Measurements from ENCODE around the gene PROZ. TPM values are rescaled to one million over a fixed set of nuclear protein-coding genes. Genes with fewer than 3 reads are reported as not detected.
A peak's percentile ranks its signal among the peaks of the same experiment; 100 is the strongest.

The PROZ gene
- total RNA-seq, 1 donor from 2014 or later, result not detected

GRCh38 chr13:113112893-113113845 is 45.3 kb upstream of the PROZ start:
- intact Hi-C loops (cut with micrococcal nuclease), result no loop called here
- TF ChIP-seq, protein P1, sequence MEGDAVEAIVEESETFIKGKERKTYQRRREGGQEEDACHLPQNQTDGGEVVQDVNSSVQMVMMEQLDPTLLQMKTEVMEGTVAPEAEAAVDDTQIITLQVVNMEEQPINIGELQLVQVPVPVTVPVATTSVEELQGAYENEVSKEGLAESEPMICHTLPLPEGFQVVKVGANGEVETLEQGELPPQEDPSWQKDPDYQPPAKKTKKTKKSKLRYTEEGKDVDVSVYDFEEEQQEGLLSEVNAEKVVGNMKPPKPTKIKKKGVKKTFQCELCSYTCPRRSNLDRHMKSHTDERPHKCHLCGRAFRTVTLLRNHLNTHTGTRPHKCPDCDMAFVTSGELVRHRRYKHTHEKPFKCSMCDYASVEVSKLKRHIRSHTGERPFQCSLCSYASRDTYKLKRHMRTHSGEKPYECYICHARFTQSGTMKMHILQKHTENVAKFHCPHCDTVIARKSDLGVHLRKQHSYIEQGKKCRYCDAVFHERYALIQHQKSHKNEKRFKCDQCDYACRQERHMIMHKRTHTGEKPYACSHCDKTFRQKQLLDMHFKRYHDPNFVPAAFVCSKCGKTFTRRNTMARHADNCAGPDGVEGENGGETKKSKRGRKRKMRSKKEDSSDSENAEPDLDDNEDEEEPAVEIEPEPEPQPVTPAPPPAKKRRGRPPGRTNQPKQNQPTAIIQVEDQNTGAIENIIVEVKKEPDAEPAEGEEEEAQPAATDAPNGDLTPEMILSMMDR (IDR thresholded peaks at IDR 0.05), result no peak
- ATAC-seq (ENCODE audit: low read depth), result no peak
- Mint-ChIP-seq H3K36me3 (ENCODE audit: low read depth) (no peaks in the 10 kb centered on the region), H3K4me1 (no peaks in the 10 kb centered on the region), H3K27ac (no peak overlapping the region), H3K4me3 (no peak overlapping the region), H3K9me3 (no peaks in the 10 kb centered on the region), H3K27me3 (peaks cover 20% of the 10 kb centered on the region)
- CTCF ChIA-PET, result no interaction called here
- DNase-seq, result no peak
- POLR2A ChIA-PET, result no interaction called here

- POLR2A ChIA-PET, result no interaction called here
Measured at GRCh38 chr13:113113846-113114271, 44.6 kb upstream of the PROZ start.

DNA sequence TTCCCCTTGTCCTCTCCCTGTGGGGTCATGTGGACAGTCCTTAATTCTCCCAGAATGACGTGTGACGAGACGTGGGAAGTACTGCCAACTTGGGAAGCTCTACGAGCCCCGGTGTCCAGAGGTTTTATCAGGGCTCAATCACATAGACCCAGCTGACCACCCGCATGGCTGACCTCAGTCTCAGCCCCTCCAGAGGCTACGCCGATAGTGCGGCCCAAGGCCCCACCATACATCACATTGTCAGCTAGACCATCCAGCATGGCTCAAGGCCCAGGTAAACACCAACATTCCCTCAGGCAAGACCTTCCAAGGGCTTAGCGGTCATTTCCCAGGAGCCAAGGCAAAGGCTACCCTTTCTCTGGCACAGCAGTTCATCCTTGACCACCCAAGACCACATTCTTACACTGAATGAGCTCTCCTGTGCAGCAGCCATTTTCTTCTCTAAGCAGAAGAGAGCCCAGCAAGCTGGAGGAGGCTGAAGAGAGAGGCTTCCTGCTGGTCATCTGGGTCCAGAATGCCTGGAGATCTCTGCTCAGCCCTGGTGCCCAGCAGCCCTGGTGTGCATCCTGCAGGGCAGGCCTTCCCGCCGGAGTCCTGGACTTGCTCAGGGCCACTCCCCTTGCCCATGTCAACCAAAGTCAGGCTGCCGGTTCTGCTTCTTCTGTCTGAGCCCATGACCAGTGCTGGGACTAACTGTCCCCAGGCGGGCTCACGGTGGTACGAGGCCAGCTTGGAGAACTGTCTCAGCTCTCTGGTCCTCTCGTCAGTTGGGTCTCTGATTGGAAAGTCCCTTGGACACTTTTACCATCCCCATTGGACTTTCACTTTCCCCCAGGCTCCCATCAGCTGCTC is 43.7 kb upstream of the PROZ start:
- ChIA-PET CTCF (no interaction called here), POLR2A (no interaction called here)
- H3K36me3 Mint-ChIP-seq (ENCODE audit: low read depth), result no peaks in the 10 kb centered on the region
- intact Hi-C loops (cut with micrococcal nuclease), result no loop called here
- DNase-seq, result peak; percentile 2
- no peaks in the 10 kb centered on the region for H3K9me3 Mint-ChIP-seq
- ATAC-seq (ENCODE audit: low read depth), result no peak
- H3K27ac Mint-ChIP-seq, result no peak overlapping the region
- H3K4me1 Mint-ChIP-seq, result no peaks in the 10 kb centered on the region
- TF ChIP-seq, protein P1 (IDR thresholded peaks at IDR 0.05), result no peak
- no peak overlapping the region for H3K4me3 Mint-ChIP-seq
- peaks cover 17% of the 10 kb centered on the region for H3K27me3 Mint-ChIP-seq

More at GRCh38 chr13:113113846-113114271, 44.6 kb upstream of the PROZ start:
- Mint-ChIP-seq H3K9me3 (no peaks in the 10 kb centered on the region), H3K27me3 (peaks cover 20% of the 10 kb centered on the region), H3K4me3 (no peak overlapping the region), H3K36me3 (ENCODE audit: low read depth) (no peaks in the 10 kb centered on the region), H3K4me1 (no peaks in the 10 kb centered on the region), H3K27ac (no peak overlapping the region)
- DNase-seq (no peak), ATAC-seq (ENCODE audit: low read depth) (no peak)
- intact Hi-C loops (cut with micrococcal nuclease), result no loop called here
- TF ChIP-seq, protein P1 (IDR thresholded peaks at IDR 0.05), result no peak
- CTCF ChIA-PET, result no interaction called here

DNA sequence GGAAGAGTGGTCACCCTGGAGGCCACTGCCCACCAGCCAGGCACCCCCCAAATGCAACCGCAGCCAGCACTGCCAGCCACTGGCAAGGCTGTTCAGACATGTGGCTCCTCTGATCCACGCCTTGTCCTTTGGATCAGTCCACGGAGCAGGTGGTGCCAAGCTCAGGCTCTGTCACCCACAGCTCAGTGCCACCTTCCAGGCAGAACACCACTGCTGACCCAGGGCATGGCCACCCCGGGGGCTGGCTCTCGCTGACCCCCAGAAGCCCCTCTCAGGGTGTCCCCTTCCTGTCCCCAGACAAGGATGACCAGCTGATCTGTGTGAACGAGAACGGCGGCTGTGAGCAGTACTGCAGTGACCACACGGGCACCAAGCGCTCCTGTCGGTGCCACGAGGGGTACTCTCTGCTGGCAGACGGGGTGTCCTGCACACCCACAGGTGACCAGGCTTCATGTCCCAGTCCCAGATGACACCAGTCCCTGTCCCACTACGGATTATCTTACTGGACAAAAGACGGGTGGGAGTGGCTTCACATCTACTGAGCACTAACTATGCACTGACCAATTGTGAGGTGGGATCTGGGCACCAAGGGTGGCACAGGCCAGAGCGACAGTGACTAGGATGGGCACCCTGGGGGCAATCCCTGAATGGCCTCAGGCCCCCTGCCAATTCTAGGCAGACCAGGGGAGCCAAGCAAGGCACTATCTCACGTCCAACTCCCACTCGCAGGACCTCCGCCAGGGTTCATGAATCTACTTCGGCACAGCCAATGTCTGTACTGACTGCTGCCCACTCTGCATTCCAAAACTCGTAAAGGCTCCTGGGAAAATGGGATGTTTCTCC is 42.9 kb upstream of the PROZ start:
- POLR2A ChIA-PET, result no interaction called here
- peaks cover 17% of the 10 kb centered on the region for H3K27me3 Mint-ChIP-seq
- ATAC-seq (ENCODE audit: low read depth), result no peak

More for the DNA sequence above, 42.9 kb upstream of the PROZ start:
- peak; percentile 7 for DNase-seq
- no peak overlapping the region for H3K4me3 Mint-ChIP-seq
- H3K36me3 Mint-ChIP-seq (ENCODE audit: low read depth), result no peaks in the 10 kb centered on the region
- H3K27ac Mint-ChIP-seq, result no peak overlapping the region
- intact Hi-C loops (cut with micrococcal nuclease), result no loop called here
- no peaks in the 10 kb centered on the region for H3K4me1 Mint-ChIP-seq
- CTCF ChIA-PET, result no interaction called here
- H3K9me3 Mint-ChIP-seq, result no peaks in the 10 kb centered on the region
- TF ChIP-seq, protein P1 (IDR thresholded peaks at IDR 0.05), result no peak

Measured in activated B cell treated with CpG ODN at 0.5 μM for 24 hours (primary cell).